Hematopoietic multipotent progenitor cell (in vitro differentiated cells): ENCODE measurements around the gene VEGFD. TPM values are rescaled to one million over a fixed set of nuclear protein-coding genes. Genes with fewer than 3 reads are reported as not detected.
A peak's percentile ranks its signal among the peaks of the same experiment; 100 is the strongest.

Experiments used
- DNase-seq, 3 donors: peaks; one replicate each; pipeline ENCODE4 v3.0.0-alpha.2; 2011 to 2015; ENCODE audit warnings: low read depth in 2 of 3, low spot score in 2 of 3
- total RNA-seq: library from RNA; depleted of rRNA; stranded (reverse); fragments of >200 nt; gene quantifications from one replicate; pipeline ENCODE4 v1.2.3, GENCODE V29; 2012

VEGFD gene, protein sequence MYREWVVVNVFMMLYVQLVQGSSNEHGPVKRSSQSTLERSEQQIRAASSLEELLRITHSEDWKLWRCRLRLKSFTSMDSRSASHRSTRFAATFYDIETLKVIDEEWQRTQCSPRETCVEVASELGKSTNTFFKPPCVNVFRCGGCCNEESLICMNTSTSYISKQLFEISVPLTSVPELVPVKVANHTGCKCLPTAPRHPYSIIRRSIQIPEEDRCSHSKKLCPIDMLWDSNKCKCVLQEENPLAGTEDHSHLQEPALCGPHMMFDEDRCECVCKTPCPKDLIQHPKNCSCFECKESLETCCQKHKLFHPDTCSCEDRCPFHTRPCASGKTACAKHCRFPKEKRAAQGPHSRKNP
- total RNA-seq: not detected

- no peak for DNase-seq
These were observed at the start of gene VEGFD for GRCh38 chrX:15384304-15384703. Gene VEGFD (minus strand): TSS chrX:15384413. CDS start chrX:15383946, 467 bp downstream.

DNA sequence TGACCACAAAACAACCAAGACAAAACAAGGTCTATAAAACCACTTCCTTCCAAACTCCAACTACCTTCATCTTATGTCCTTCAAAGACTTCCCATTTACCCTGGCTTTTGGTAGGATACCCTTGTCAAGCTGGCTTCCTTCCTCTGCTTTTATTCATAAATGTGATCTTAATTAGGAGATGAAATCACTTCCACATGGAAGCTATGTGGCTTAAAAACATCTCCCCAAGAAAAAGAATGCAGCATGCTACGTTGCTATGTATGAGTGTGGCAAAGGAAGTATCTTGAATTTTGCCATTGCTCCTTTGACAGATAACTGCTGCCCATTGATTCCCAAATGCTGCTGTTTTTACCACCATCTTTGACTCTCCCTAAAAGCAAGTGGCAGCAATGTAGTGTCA is 46.4 kb upstream of the VEGFD start:
- no peak for DNase-seq

DNA sequence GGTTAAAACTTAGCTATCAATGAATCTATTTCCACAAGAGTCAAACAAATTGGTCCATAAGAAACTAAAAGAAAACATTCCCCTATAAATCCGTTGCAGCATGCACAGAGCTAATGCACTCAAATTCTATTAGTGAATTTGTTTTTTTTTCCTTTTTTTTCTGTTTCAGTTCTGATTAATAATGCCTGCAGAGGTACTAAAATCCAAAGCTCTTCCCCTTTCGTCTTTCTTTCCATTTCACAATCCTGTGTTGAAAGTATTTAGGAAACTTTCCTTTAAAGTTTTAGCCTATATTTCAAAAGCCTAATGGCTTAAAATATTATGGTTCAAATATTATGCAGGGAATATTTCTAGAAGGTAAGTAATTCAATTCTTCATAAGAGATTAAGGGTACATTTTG is 45.9 kb upstream of the VEGFD start:
- DNase-seq: no peak

- DNase-seq: no peak
These were observed 40.8 kb upstream of the VEGFD start for GRCh38 chrX:15425024-15425423.

- DNase-seq: no peak
These were observed 34.5 kb upstream of the VEGFD start for GRCh38 chrX:15418707-15419181.

- DNase-seq: no peak
These were observed 34.0 kb upstream of the VEGFD start for GRCh38 chrX:15418041-15418706.

- DNase-seq: no peak
These were observed 32.1 kb upstream of the VEGFD start for GRCh38 chrX:15416133-15416993.

DNA sequence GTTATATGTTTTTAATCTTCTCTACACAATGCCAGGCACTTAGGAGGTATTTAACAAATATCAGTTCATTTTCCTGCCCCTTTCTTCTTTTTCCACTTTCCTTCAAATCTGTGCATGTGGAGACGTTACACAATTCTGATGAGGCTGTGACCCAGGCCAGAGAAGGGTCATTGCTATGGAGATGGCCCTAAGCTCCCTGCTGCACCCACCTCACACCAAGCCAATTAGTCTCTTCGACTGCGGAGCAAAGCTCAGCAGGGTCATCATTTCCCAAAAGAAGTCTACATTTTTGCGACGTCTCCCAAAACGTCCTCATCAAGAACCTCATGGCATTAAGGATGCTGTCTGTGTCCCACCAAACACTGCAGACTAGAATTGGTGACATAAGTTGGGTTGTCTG is 28.9 kb upstream of the VEGFD start:
- no peak for DNase-seq

DNA sequence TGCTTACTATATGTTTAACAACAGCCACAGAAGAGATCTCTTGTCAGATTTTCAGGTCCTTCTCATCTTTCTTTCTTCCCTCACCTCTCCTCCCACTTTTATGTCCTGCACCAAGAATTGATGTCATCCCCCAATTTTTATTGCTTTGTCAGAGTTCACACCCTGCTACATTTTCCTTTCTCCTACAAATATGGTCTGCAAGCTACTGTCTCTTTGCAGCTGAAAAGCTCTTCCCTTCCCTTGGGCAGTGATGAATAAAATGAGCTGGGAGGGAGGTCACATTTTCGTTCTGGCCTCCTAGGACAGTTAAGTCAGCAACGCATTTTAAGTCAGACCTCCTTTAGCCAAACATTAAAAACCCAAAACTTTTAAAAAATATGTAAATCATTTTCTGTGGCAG is 26.7 kb upstream of the VEGFD start:
- DNase-seq: no peak

DNA sequence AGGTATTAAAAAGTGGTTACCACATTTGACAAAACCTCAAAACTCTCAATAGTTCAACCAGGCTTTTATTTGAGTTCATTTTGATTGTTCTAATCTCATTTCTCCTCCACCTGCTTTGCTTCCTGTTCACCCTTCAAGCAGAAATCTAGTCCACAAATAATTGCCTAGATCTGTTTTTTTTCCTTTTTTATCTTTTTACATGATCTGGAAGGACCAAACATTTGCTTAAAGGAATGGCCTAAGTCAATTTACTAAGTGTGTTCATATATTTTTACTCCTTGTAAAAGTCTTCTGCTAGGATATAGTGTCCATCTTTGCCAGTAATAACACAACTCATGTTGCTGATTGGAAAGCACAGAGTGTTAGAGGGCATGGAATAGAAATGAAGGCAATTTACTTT is 26.2 kb upstream of the VEGFD start:
- no peak for DNase-seq

GRCh38 chrX:15405846-15406245 is 21.6 kb upstream of the VEGFD start:
- DNase-seq: no peak

- DNase-seq: peak in 1 of 3 donors; percentile 41
These were observed 20.3 kb upstream of the VEGFD start for GRCh38 chrX:15404401-15405096.

DNA sequence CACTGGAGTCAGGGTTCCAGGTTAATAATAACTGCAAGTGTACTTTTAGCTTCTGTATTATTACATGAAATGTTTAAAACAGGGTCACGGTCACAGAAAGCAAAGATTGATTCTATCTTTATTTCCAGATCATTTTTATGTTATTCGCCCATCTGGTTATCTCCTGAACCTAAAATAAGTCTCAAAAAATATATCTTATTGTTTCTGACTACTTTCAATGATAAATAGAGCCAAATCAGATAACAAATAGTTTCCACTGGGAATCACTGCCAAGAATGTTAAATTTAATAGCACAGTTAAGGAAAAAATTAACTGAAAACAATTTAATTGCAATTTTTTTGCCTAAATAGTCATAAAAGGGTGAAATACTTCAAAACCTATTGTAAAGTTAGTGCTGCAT is 17.2 kb upstream of the VEGFD start:
- no peak for DNase-seq

DNA sequence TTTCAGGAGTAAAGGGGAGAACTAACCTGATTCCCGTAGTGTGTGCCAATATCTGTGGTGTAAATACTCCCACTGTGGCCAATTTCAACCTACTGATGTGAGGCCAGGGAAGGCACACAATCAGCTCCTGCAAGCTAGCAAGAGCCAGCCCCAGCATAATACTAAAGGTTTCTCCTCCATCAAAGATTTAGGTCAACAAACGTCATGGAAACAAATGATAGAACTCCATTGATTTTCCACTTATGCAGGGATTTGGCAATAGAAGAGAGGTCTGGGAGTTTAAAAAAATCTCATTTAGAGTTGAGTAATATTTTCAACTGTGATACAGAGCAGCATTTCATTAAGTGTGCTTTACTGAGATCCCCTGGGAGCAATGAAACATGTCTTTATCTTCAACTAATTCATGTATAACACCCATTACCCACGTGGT is 15.8 kb upstream of the VEGFD start:
- DNase-seq: no peak

DNA sequence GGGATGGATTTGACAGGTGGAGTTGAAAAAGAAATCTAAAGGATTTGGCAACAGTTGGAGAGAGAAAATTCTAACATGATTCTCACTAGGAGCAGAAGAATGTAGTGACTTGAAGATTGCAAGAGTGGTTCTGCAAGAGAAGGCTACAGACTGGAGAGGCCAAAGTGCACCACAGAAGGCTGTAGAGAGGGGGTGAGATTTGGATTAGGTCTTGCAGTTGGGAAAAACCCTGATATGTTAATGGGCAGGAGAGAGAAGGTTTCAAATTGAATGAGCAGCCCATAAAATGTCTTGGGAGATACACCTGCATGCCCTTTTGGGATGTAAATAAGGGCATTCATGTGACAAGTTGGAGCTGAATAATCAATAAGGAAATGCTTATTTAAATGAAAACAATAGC is 14.7 kb upstream of the VEGFD start:
- DNase-seq: no peak

GRCh38 chrX:15395789-15396188 is 11.6 kb upstream of the VEGFD start:
- no peak for DNase-seq

GRCh38 chrX:15391850-15392249 is 7.6 kb upstream of the VEGFD start:
- DNase-seq: no peak

GRCh38 chrX:15382813-15383212 is 1.4 kb downstream of the VEGFD start:
- DNase-seq: peak in 1 of 3 donors; percentile 4

GRCh38 chrX:15376956-15377355 is 7.3 kb downstream of the VEGFD start:
- no peak for DNase-seq

- no peak for DNase-seq
These were observed 10.2 kb downstream of the VEGFD start for GRCh38 chrX:15373976-15374375.
